HG03097 (cell line): ENCODE measurements around the gene CDC73.
"Not testable (repeated sequence)": the region's sequence is repeated elsewhere in the genome, so short reads cannot be mapped to it uniquely, and the experiment has no call there.

ENCODE experiments used
- ATAC-seq: cut with Tn5 transposase; IDR thresholded peaks from one replicate; pipeline ENCODE4 v1.9.1; 2021; ENCODE audit not compliant: unreplicated experiment, low FRiP score

CDC73 gene

GRCh38 chr1:193270996-193271395 is 149.2 kb downstream of the CDC73 start:
- peak; percentile 95 for ATAC-seq

DNA sequence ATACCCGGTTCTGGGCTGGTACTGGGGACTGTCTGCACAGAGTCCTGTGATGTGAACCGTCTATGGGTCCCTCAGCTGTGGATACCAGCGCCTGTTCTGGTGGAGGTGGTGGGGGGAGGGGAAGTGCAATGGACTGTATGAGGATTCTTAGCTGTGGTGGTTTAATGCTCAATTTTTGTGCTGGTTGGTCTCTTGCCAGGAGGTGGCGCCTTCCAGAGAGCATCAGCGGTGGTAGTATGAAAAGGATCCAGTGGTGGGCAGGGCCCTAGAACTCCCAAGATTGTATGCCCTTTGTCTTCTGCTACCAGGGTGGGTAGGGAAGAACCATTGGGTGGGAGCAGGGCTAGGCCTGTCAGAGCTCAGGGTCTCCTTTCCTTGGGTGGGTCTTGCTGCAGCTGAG is 153.9 kb downstream of the CDC73 start:
- ATAC-seq = no peak

- ATAC-seq = no peak
These were observed 157.1 kb downstream of the CDC73 start for GRCh38 chr1:193278968-193279367.

GRCh38 chr1:193281894-193282293 is 160.1 kb downstream of the CDC73 start:
- ATAC-seq = no peak

GRCh38 chr1:193283016-193283415 is 161.2 kb downstream of the CDC73 start:
- ATAC-seq = no peak

- no peak for ATAC-seq
These were observed 162.4 kb downstream of the CDC73 start for GRCh38 chr1:193284219-193284618.

DNA sequence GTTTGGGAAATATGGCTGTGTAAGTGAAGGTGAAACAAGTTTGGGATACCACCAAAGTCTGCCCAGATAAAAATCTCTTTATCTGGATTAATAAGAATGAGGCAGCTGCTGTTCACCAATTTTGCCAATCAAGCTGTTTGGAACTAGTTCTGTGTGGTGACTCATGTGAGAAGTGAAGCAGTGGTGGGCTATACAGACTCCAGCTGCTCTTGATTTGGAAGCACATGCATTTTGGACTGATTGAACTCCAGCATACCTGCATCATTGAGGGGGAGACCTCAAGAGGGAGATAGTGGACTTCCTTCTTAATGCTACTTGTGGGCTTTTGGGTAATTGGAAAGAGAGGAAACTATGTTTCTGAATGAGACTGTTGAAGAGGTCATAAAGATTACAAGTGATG is 163.8 kb downstream of the CDC73 start:
- ATAC-seq = no peak

DNA sequence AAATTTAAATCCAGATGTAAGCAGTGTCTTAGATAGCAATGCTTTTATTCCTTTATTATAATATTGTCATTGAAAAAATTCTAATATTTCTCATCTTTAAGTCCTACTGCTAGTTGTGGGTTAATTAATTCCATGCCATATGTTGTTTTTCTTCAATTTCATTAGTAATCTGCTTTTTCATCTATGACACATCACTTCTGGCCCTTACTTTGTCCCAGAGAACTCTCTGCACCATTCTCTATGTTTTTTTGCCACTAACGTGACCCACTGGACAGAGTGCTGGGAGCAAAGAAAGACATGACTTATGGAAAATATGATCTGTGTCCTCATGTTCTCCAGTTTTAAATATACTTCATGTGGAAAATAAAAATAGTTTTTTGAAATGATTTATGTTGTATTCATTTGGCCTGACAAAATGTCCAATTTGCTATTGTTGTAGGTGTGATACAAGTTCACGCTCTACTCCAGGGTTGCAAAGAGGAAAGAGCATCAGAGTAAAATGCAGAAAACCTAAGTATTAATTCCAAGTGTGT is 166.8 kb downstream of the CDC73 start:
- not testable (repeated sequence) for ATAC-seq

DNA sequence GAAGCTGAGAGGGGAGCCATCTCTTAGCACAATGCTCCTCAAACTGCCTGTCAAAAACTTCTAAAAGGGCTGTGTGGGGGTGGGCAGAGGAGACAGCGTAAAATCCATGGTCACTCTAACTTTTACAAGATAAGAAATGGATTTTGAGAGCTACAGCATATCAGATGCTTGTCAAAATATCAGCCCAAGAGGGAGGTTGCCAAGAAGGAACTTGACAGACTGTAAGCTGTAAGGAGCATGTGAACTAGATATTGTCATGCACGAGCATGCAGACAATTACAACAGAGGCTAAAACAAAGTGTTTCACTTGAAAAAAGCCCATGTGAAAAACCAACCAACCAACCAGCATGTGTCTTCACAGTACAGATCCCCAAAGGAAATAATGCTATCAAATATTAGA is 171.9 kb downstream of the CDC73 start:
- no peak for ATAC-seq

DNA sequence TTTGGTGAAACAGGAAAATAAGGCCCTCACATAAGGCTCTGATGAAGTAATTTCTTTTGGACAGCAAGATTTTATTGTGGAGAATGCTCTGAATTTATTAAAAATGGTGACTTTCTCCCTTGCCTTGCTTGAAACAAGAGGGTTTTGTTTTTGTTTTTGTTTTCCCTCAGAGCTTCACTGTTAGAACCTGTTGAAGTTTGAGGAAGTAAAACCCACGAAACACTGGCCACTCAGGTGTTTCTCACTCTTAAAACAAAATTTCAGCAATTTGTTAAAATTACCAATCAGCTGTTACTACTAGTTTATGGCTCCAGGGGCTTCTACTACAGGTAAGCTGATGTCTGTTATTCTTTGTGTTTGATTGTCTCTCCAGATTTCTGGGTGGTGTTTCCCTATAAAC is 177.2 kb downstream of the CDC73 start:
- peak; percentile 69 for ATAC-seq

GRCh38 chr1:193301746-193302145 is 179.9 kb downstream of the CDC73 start:
- no peak for ATAC-seq

GRCh38 chr1:193303849-193304248 is 182.0 kb downstream of the CDC73 start:
- ATAC-seq = no peak
